HepG2 (cell line): ENCODE data around the gene RAP1GAP2. TPM values are rescaled to one million over a fixed set of nuclear protein-coding genes. Genes with fewer than 3 reads are reported as not detected.

Experiments
- ATF2 ChIP-seq: sonication (generic); formaldehyde crosslinking; IDR thresholded peaks from 2 replicates; pipeline ENCODE4 v1.4.0; 2020; ENCODE audit warnings: missing genetic modification reagents
- ETV6 ChIP-seq: sonication (generic); formaldehyde crosslinking; conservative IDR thresholded peaks from 2 replicates; pipeline ENCODE4 v1.4.0; 2020; ENCODE audit warnings: missing genetic modification reagents
- HCFC1 ChIP-seq: fragments of 150-350 bp; IDR thresholded peaks from 2 replicates; pipeline ENCODE4 v1.6.1; 2014; ENCODE audit warnings: low read depth, low read length
- LCORL ChIP-seq, 2 experiments: fragments of 450-650 bp in 1 of 2; sonication (generic) in 1 of 2; formaldehyde crosslinking in 1 of 2; IDR thresholded peaks; 2 replicates each; pipeline versions ENCODE4 v1.5.0 to v1.6.1; 2017 to 2020; ENCODE audit warnings: antibody characterized with exemption in 1 of 2, missing genetic modification reagents in 1 of 2
- NPAS2 ChIP-seq: sonication (generic); formaldehyde crosslinking; IDR thresholded peaks from 2 replicates; pipeline ENCODE4 v1.8.0; 2022; ENCODE audit warnings: mild to moderate bottlenecking, missing genetic modification reagents, borderline replicate concordance
- PCBP1 ChIP-seq: fragments of 200-400 bp; formaldehyde crosslinking; IDR thresholded peaks from 2 replicates; pipeline ENCODE4 v1.6.1; 2017; ENCODE audit warnings: mild to moderate bottlenecking, low read depth, low read length, borderline replicate concordance
- PRMT3 ChIP-seq: sonication (generic); formaldehyde crosslinking; IDR thresholded peaks from 2 replicates; pipeline ENCODE4 v1.8.1; 2022; ENCODE audit warnings: low read depth, mild to moderate bottlenecking, moderate library complexity, missing genetic modification reagents, borderline replicate concordance
- REPIN1 ChIP-seq: sonication (generic); formaldehyde crosslinking; IDR thresholded peaks from 2 replicates; pipeline ENCODE4 v1.8.0; 2022; ENCODE audit warnings: missing genetic modification reagents, low read depth, mild to moderate bottlenecking, borderline replicate concordance
- RNF219 ChIP-seq: sonication (generic); formaldehyde crosslinking; IDR thresholded peaks from 2 replicates; pipeline ENCODE4 v1.5.0; 2020; ENCODE audit warnings: mild to moderate bottlenecking, missing genetic modification reagents
- SATB2 ChIP-seq: sonication (generic); formaldehyde crosslinking; IDR thresholded peaks from 2 replicates; pipeline ENCODE4 v1.5.0; 2020; ENCODE audit warnings: missing genetic modification reagents
- SSRP1 ChIP-seq: IDR thresholded peaks from 2 replicates; pipeline ENCODE4 v1.6.1; 2016; ENCODE audit warnings: control low read depth
- ZFY ChIP-seq: sonication (generic); formaldehyde crosslinking; IDR thresholded peaks from 2 replicates; pipeline ENCODE4 v1.4.0; 2020; ENCODE audit warnings: missing genetic modification reagents
- ZGPAT ChIP-seq: IDR thresholded peaks from 2 replicates; pipeline ENCODE4 v1.6.1; 2016; ENCODE audit warnings: mild to moderate bottlenecking
- ZIK1 ChIP-seq: sonication (generic); formaldehyde crosslinking; IDR thresholded peaks from 2 replicates; pipeline ENCODE4 v1.5.0; 2020; ENCODE audit warnings: mild to moderate bottlenecking, low read depth, missing genetic modification reagents, borderline replicate concordance
- ZNF121 ChIP-seq: sonication (generic); formaldehyde crosslinking; IDR thresholded peaks from 2 replicates; pipeline ENCODE4 v1.5.0; 2020; ENCODE audit warnings: mild to moderate bottlenecking, missing genetic modification reagents
- ZNF124 ChIP-seq: sonication (generic); formaldehyde crosslinking; IDR thresholded peaks from 2 replicates; pipeline ENCODE4 v1.4.0; 2020; ENCODE audit warnings: missing genetic modification reagents
- ZNF138 ChIP-seq: sonication (generic); formaldehyde crosslinking; IDR thresholded peaks from 2 replicates; pipeline ENCODE4 v1.5.0; 2020; ENCODE audit warnings: mild to moderate bottlenecking, low read depth, missing genetic modification reagents
- ZNF143 ChIP-seq: sonication (generic); formaldehyde crosslinking; IDR thresholded peaks from 2 replicates; pipeline ENCODE4 v1.4.0; 2020; ENCODE audit warnings: missing genetic modification reagents
- ZNF24 ChIP-seq: fragments of 450-650 bp; IDR thresholded peaks from 2 replicates; pipeline ENCODE4 v1.6.1; 2017; ENCODE audit warnings: antibody characterized with exemption, mild to moderate bottlenecking
- ZNF570 ChIP-seq: sonication (generic); formaldehyde crosslinking; IDR thresholded peaks from 2 replicates; pipeline ENCODE4 v1.4.0; 2020; ENCODE audit warnings: mild to moderate bottlenecking, missing genetic modification reagents, borderline replicate concordance
- ZNF598 ChIP-seq: sonication (generic); formaldehyde crosslinking; IDR thresholded peaks from 2 replicates; pipeline ENCODE4 v1.5.1; 2020; ENCODE audit warnings: mild to moderate bottlenecking, missing genetic modification reagents, borderline replicate concordance
- ZNF780A ChIP-seq: sonication (generic); formaldehyde crosslinking; IDR thresholded peaks from 2 replicates; pipeline ENCODE4 v1.8.0; 2022; ENCODE audit warnings: mild to moderate bottlenecking, missing genetic modification reagents, moderate library complexity
- ZSCAN29 ChIP-seq: sonication (generic); formaldehyde crosslinking; conservative IDR thresholded peaks from 2 replicates; pipeline ENCODE4 v1.4.0; 2020; ENCODE audit warnings: mild to moderate bottlenecking, missing genetic modification reagents
- polyA plus RNA-seq, 8 experiments: library from polyadenylated mRNA; depleted of rRNA in 3 of 8; stranded (reverse) in 7 of 8; unstranded in 1 of 8; fragments of >200 nt; fragmentation: Illumina TruSeq in 4 of 8; extraction: Trizol in 4 of 8; gene quantifications; 2 replicates each; pipeline versions ENCODE4 v1.2.1 to v1.2.3, GENCODE V29; 2011 to 2016; ENCODE audit warnings: low read depth in 4 of 8, missing spikeins in 1 of 8, mixed read lengths in 1 of 8; ENCODE audit not compliant: insufficient read depth in 1 of 8
- total RNA-seq, 5 experiments: library from RNA; depleted of rRNA; stranded (reverse); fragments of >200 nt; fragmentation: Illumina TruSeq; extraction: Trizol; gene quantifications; 2 replicates each; pipeline ENCODE4 v1.2.3, GENCODE V29; 2016; ENCODE audit warnings: low read depth in 1 of 5
- TF ChIP-seq, protein P1 (sequence below): sonication (generic); formaldehyde crosslinking; IDR thresholded peaks from 2 replicates; pipeline ENCODE4 v1.9.0; 2021; ENCODE audit warnings: missing genetic modification reagents, borderline replicate concordance

The RAP1GAP2 gene
- total and polyA plus RNA-seq, 2 of the 13 experiments (the other 11 are each of a cell fraction or from before 2014, with no cell fraction given): 10.9 to 12.0 TPM

DNA sequence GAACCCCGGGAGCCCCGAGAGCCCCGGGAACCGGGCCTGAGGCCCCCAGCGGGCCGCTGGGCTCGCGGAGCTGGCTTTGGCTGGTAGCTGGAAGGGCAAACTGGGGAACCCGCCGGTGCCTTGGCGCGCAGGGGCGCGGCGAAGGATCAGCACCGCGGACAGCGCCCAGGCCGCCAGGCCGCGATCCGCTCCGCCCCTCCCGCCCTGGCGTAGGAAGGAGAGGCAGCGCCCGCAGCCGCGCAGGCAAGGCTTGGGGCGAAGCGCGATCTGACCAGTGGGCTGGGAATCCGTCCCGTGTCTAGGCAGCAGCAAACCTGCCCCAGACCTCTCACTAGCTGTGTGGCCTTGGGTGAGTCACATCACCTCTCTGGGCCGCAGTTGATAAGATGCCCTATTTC, 46.5 kb upstream of the RAP1GAP2 start (continued):
- TF ChIP-seq ZNF138 (CRISPR knock-in tag): peak; percentile 99
- peak; percentile 99 for TF ChIP-seq ETV6 (CRISPR knock-in tag)
- TF ChIP-seq ATF2 (CRISPR knock-in tag): peak; percentile 90
- peak; percentile 49; the same call in 1 of the 2 replicates for TF ChIP-seq ZNF570 (CRISPR knock-in tag)
- no peak for TF ChIP-seq ZNF24
- peak; percentile 96 for TF ChIP-seq ZNF780A (CRISPR knock-in tag)
- no peak for TF ChIP-seq ZSCAN29 (CRISPR knock-in tag)
- TF ChIP-seq ZNF124: peak; percentile 99
- TF ChIP-seq ZNF598: peak; percentile 81; the same call in 1 of the 2 replicates
- peak; percentile 82 for TF ChIP-seq REPIN1 (CRISPR knock-in tag)
- no peak for TF ChIP-seq RNF219 (CRISPR knock-in tag)
- 0 out of 2 replicates have a peak, but pooled peaks have one; percentile 11 for TF ChIP-seq ZNF121 (CRISPR knock-in tag)
- no peak for TF ChIP-seq HCFC1
- peak; percentile 99 for TF ChIP-seq SATB2 (CRISPR knock-in tag)
- no peak for TF ChIP-seq NPAS2 (CRISPR knock-in tag)
- TF ChIP-seq, protein P1, sequence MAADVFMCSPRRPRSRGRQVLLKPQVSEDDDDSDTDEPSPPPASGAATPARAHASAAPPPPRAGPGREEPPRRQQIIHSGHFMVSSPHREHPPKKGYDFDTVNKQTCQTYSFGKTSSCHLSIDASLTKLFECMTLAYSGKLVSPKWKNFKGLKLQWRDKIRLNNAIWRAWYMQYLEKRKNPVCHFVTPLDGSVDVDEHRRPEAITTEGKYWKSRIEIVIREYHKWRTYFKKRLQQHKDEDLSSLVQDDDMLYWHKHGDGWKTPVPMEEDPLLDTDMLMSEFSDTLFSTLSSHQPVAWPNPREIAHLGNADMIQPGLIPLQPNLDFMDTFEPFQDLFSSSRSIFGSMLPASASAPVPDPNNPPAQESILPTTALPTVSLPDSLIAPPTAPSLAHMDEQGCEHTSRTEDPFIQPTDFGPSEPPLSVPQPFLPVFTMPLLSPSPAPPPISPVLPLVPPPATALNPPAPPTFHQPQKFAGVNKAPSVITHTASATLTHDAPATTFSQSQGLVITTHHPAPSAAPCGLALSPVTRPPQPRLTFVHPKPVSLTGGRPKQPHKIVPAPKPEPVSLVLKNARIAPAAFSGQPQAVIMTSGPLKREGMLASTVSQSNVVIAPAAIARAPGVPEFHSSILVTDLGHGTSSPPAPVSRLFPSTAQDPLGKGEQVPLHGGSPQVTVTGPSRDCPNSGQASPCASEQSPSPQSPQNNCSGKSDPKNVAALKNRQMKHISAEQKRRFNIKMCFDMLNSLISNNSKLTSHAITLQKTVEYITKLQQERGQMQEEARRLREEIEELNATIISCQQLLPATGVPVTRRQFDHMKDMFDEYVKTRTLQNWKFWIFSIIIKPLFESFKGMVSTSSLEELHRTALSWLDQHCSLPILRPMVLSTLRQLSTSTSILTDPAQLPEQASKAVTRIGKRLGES (CRISPR knock-in tag): peak; percentile 96
- peak; percentile 55; the same call in 1 of the 2 replicates for TF ChIP-seq ZNF143
- peak; percentile 83 for TF ChIP-seq ZGPAT (CRISPR knock-in tag)
- no peak for TF ChIP-seq LCORL (IDR thresholded peaks at IDR 0.05)
- peak; percentile 78 for TF ChIP-seq LCORL (CRISPR knock-in tag; IDR thresholded peaks at IDR 0.05)
- TF ChIP-seq PRMT3 (CRISPR knock-in tag): peak; percentile 95
- TF ChIP-seq ZIK1: peak; percentile 96
- TF ChIP-seq PCBP1: no peak
- TF ChIP-seq ZFY: peak; percentile 81
- no peak for TF ChIP-seq SSRP1 (CRISPR knock-in tag)
